Ecto neural progenitor cell (in vitro differentiated cells): ENCODE measurements around the gene GOLGA8A.
"Not testable (repeated sequence)": the region's sequence is repeated elsewhere in the genome, so short reads cannot be mapped to it uniquely, and the experiment has no call there.

Experiments used
- DNase-seq: peaks from one replicate; pipeline ENCODE4 v3.0.0-alpha.2; 2018; ENCODE audit warnings: low spot score

GOLGA8A gene

GRCh38 chr15:34437687-34438086 is at the start of gene GOLGA8A:
GOLGA8A (minus strand) TSS chr15:34437808; CDS start chr15:34389691, 48,117 bp downstream.
- DNase-seq = peak; percentile 76

GRCh38 chr15:34483644-34484043 is 46.0 kb upstream of the GOLGA8A start:
- DNase-seq = no peak

GRCh38 chr15:34481370-34481769 is 43.8 kb upstream of the GOLGA8A start:
- no peak for DNase-seq

GRCh38 chr15:34473840-34474239 is 36.2 kb upstream of the GOLGA8A start:
- no peak for DNase-seq

- DNase-seq = no peak
Measured at GRCh38 chr15:34472947-34473346, 35.3 kb upstream of the GOLGA8A start.

GRCh38 chr15:34470892-34471291 is 33.3 kb upstream of the GOLGA8A start:
- DNase-seq = no peak

GRCh38 chr15:34470091-34470490 is 32.5 kb upstream of the GOLGA8A start:
- no peak for DNase-seq

- no peak for DNase-seq
Measured at GRCh38 chr15:34461730-34462129, 24.1 kb upstream of the GOLGA8A start.

- DNase-seq = no peak
Measured at GRCh38 chr15:34460451-34460850, 22.8 kb upstream of the GOLGA8A start.

- no peak for DNase-seq
Measured at GRCh38 chr15:34456658-34457057, 19.1 kb upstream of the GOLGA8A start.

- DNase-seq = no peak
Measured at GRCh38 chr15:34442891-34443290, 5.3 kb upstream of the GOLGA8A start.

GRCh38 chr15:34439878-34440277 is 2.3 kb upstream of the GOLGA8A start:
- no peak for DNase-seq

- peak; percentile 77 for DNase-seq
Measured at GRCh38 chr15:34436956-34437442, 609 bp downstream of the GOLGA8A start.

GRCh38 chr15:34436126-34436955 is 1.3 kb downstream of the GOLGA8A start:
- no peak for DNase-seq

- DNase-seq = no peak
Measured at GRCh38 chr15:34435658-34436057, 1.9 kb downstream of the GOLGA8A start.

- no peak for DNase-seq
Measured at GRCh38 chr15:34434627-34435305, 2.8 kb downstream of the GOLGA8A start.

GRCh38 chr15:34433956-34434626 is 3.5 kb downstream of the GOLGA8A start:
- DNase-seq = not testable (repeated sequence)

- not testable (repeated sequence) for DNase-seq
Measured at GRCh38 chr15:34430642-34431041, 7.0 kb downstream of the GOLGA8A start.

GRCh38 chr15:34423425-34424090 is 14.1 kb downstream of the GOLGA8A start:
- not testable (repeated sequence) for DNase-seq

GRCh38 chr15:34420953-34421352 is 16.7 kb downstream of the GOLGA8A start:
- DNase-seq = not testable (repeated sequence)

GRCh38 chr15:34418435-34418834 is 19.2 kb downstream of the GOLGA8A start:
- not testable (repeated sequence) for DNase-seq

- DNase-seq = not testable (repeated sequence)
Measured at GRCh38 chr15:34409511-34409910, 28.1 kb downstream of the GOLGA8A start.
